HUES6 (cell line): ENCODE data around the gene CRYBG2.
"Not testable (repeated sequence)": the region's sequence is repeated elsewhere in the genome, so short reads cannot be mapped to it uniquely, and the experiment has no call there.

Experiments
- H3K27ac ChIP-seq: 2 replicates; pipeline ENCODE4 v1.7.0; 2013; ENCODE audit warnings: low read depth, mild to moderate bottlenecking, low read length, inconsistent platforms
- H3K27me3 ChIP-seq: 2 replicates; pipeline ENCODE4 v1.6.1; 2013; ENCODE audit warnings: low read length; ENCODE audit not compliant: control insufficient read depth, insufficient read depth
- H3K36me3 ChIP-seq: 2 replicates; pipeline ENCODE4 v1.6.1; 2013; ENCODE audit warnings: low read length; ENCODE audit not compliant: control insufficient read depth, insufficient read depth
- H3K4me1 ChIP-seq: 2 replicates; pipeline ENCODE4 v1.6.1; 2013; ENCODE audit warnings: low read length; ENCODE audit not compliant: control insufficient read depth, insufficient read depth
- H3K4me3 ChIP-seq: 2 replicates; pipeline ENCODE4 v1.5.1; 2013; ENCODE audit warnings: low read depth, low read length
- H3K9ac ChIP-seq: one replicate; pipeline ENCODE4 v1.6.1; 2013; ENCODE audit warnings: mild to moderate bottlenecking, low read length
- H3K9me3 ChIP-seq: 2 replicates; pipeline ENCODE4 v1.6.1; 2013; ENCODE audit warnings: low read depth, low read length; ENCODE audit not compliant: control insufficient read depth, insufficient read depth

The CRYBG2 gene

GRCh38 chr1:26378879-26379251, 24.9 kb upstream of the CRYBG2 start:
- H3K4me1 ChIP-seq, result peaks cover 22% of the 10 kb centered on the region; the same call in 1 of the 2 replicates
- no peak overlapping the region for H3K27ac ChIP-seq
- H3K9me3 ChIP-seq, result no peaks in the 10 kb centered on the region
- no peak overlapping the region for H3K4me3 ChIP-seq
- no peak overlapping the region for H3K9ac ChIP-seq
- H3K27me3 ChIP-seq, result no peaks in the 10 kb centered on the region
- H3K36me3 ChIP-seq, result no peaks in the 10 kb centered on the region

GRCh38 chr1:26378088-26378878, 24.4 kb upstream of the CRYBG2 start:
- H3K27ac ChIP-seq, result no peak overlapping the region
- peaks cover 25% of the 10 kb centered on the region; the same call in 1 of the 2 replicates for H3K4me1 ChIP-seq
- H3K36me3 ChIP-seq, result no peaks in the 10 kb centered on the region
- no peak overlapping the region for H3K4me3 ChIP-seq
- H3K9me3 ChIP-seq, result no peaks in the 10 kb centered on the region
- H3K9ac ChIP-seq, result no peak overlapping the region
- no peaks in the 10 kb centered on the region for H3K27me3 ChIP-seq

GRCh38 chr1:26376050-26376449, 22.1 kb upstream of the CRYBG2 start:
- H3K9me3 ChIP-seq, result peaks cover 2% of the 10 kb centered on the region; the same call in 1 of the 2 replicates
- H3K27me3 ChIP-seq, result no peaks in the 10 kb centered on the region
- H3K36me3 ChIP-seq, result no peaks in the 10 kb centered on the region
- no peak overlapping the region for H3K9ac ChIP-seq
- peaks cover 25% of the 10 kb centered on the region; the same call in 1 of the 2 replicates for H3K4me1 ChIP-seq
- no peak overlapping the region for H3K4me3 ChIP-seq
- no peak overlapping the region for H3K27ac ChIP-seq

GRCh38 chr1:26375081-26375480, 21.2 kb upstream of the CRYBG2 start:
- Histone ChIP-seq H3K4me3 (no peak overlapping the region), H3K27ac (no peak overlapping the region), H3K27me3 (no peaks in the 10 kb centered on the region), H3K9me3 (peaks cover 8% of the 10 kb centered on the region; the same call in 1 of the 2 replicates), H3K4me1 (peaks cover 25% of the 10 kb centered on the region; the same call in 1 of the 2 replicates), H3K9ac (no peak overlapping the region), H3K36me3 (no peaks in the 10 kb centered on the region)

GRCh38 chr1:26374361-26374760, 20.4 kb upstream of the CRYBG2 start:
- not testable (repeated sequence) for H3K27me3 ChIP-seq, H3K4me3 ChIP-seq, H3K27ac ChIP-seq, H3K9ac ChIP-seq, H3K9me3 ChIP-seq, H3K36me3 ChIP-seq
- H3K4me1 ChIP-seq, result peaks cover 25% of the 10 kb centered on the region; the same call in 1 of the 2 replicates

GRCh38 chr1:26373789-26374188, 19.9 kb upstream of the CRYBG2 start:
- no peak overlapping the region for H3K9ac ChIP-seq
- no peak overlapping the region for H3K4me3 ChIP-seq
- H3K4me1 ChIP-seq, result peaks cover 25% of the 10 kb centered on the region; the same call in 1 of the 2 replicates
- no peaks in the 10 kb centered on the region for H3K36me3 ChIP-seq
- H3K27me3 ChIP-seq, result no peaks in the 10 kb centered on the region
- H3K27ac ChIP-seq, result no peak overlapping the region
- H3K9me3 ChIP-seq, result peaks cover 8% of the 10 kb centered on the region; the same call in 1 of the 2 replicates

GRCh38 chr1:26373281-26373680, 19.4 kb upstream of the CRYBG2 start:
- no peak overlapping the region for H3K27ac ChIP-seq
- no peaks in the 10 kb centered on the region for H3K36me3 ChIP-seq
- H3K9me3 ChIP-seq, result peaks cover 8% of the 10 kb centered on the region; the same call in 1 of the 2 replicates
- H3K4me1 ChIP-seq, result peaks cover 24% of the 10 kb centered on the region; the same call in 1 of the 2 replicates
- H3K9ac ChIP-seq, result no peak overlapping the region
- no peak overlapping the region for H3K4me3 ChIP-seq
- no peaks in the 10 kb centered on the region for H3K27me3 ChIP-seq

- H3K9me3 ChIP-seq, H3K36me3 ChIP-seq, H3K9ac ChIP-seq, H3K27ac ChIP-seq, H3K4me3 ChIP-seq, H3K27me3 ChIP-seq: not testable (repeated sequence)
- H3K4me1 ChIP-seq, result peaks cover 20% of the 10 kb centered on the region; the same call in 1 of the 2 replicates
Observed at GRCh38 chr1:26372611-26373010, 18.7 kb upstream of the CRYBG2 start, which contains the start of gene ZNF683. Gene ZNF683, minus strand, starts transcription at chr1:26372750. Its CDS starts 4,179 bp downstream, at chr1:26368571.

GRCh38 chr1:26372039-26372438, 18.1 kb upstream of the CRYBG2 start:
- Histone ChIP-seq H3K4me1 (peaks cover 20% of the 10 kb centered on the region; the same call in 1 of the 2 replicates), H3K9me3 (peaks cover 8% of the 10 kb centered on the region; the same call in 1 of the 2 replicates), H3K27me3 (no peaks in the 10 kb centered on the region), H3K36me3 (no peaks in the 10 kb centered on the region), H3K9ac (no peak overlapping the region), H3K27ac (no peak overlapping the region), H3K4me3 (no peak overlapping the region)

- peaks cover 20% of the 10 kb centered on the region; the same call in 1 of the 2 replicates for H3K4me1 ChIP-seq
- H3K4me3 ChIP-seq, result no peak overlapping the region
- H3K9ac ChIP-seq, result no peak overlapping the region
- H3K36me3 ChIP-seq, result no peaks in the 10 kb centered on the region
- no peak overlapping the region for H3K27ac ChIP-seq
- H3K9me3 ChIP-seq, result peaks cover 8% of the 10 kb centered on the region; the same call in 1 of the 2 replicates
- no peaks in the 10 kb centered on the region for H3K27me3 ChIP-seq
Observed at GRCh38 chr1:26370591-26371382, 16.9 kb upstream of the CRYBG2 start.

GRCh38 chr1:26368486-26368885, 14.6 kb upstream of the CRYBG2 start:
- H3K4me1 ChIP-seq, result peaks cover 2% of the 10 kb centered on the region; the same call in 1 of the 2 replicates
- H3K27me3 ChIP-seq, result peaks cover 16% of the 10 kb centered on the region
- peaks cover 8% of the 10 kb centered on the region; the same call in 1 of the 2 replicates for H3K9me3 ChIP-seq
- H3K27ac ChIP-seq, result no peak overlapping the region
- H3K36me3 ChIP-seq, result no peaks in the 10 kb centered on the region
- no peak overlapping the region for H3K4me3 ChIP-seq
- no peak overlapping the region for H3K9ac ChIP-seq
